B cell (primary cell): ENCODE measurements around the gene WNK2.

Experiments used
- CTCF ChIP-seq: fragments of 200-600 bp; IDR thresholded peaks from one replicate; pipeline ENCODE4 v1.8.0; 2022; ENCODE audit warnings: antibody characterized with exemption, mild to moderate bottlenecking
- EZH2 ChIP-seq: IDR thresholded peaks from 2 replicates; pipeline ENCODE4 v1.6.1; 2012; ENCODE audit warnings: borderline replicate concordance, low read depth, mild to moderate bottlenecking, moderate library complexity, low read length; ENCODE audit not compliant: insufficient read depth, poor library complexity, severe bottlenecking

GRCh38 chr9:93194641-93195040 lies 10.7 kb downstream of the WNK2 start:
- TF ChIP-seq CTCF, result no peak
- TF ChIP-seq EZH2, result no peak
